HepG2 (cell line): Measurements from ENCODE around the gene CAPN11. TPM values are rescaled to one million over a fixed set of nuclear protein-coding genes. Genes with fewer than 3 reads are reported as not detected.

ENCODE experiments used
- ATAC-seq: fragments of 200-7000 bp; cut with Tn5 transposase; 3 replicates; pipeline ENCODE4 v1.9.1; 2020; ENCODE audit warnings: mild to moderate bottlenecking, moderate library complexity
- BruUV-seq: library from RNA; stranded (reverse); fragments of 400-500 nt; replicated peaks from 2 replicates; lab custom pipeline; 2021; lab: Mats Ljungman, UMichigan
- CTCF ChIA-PET: fragments of 300-600 bp; formaldehyde crosslinking; extraction: SDS; loops from one replicate; lab custom pipeline; 2021; ENCODE audit warnings: low total read pairs, inconsistent platforms, low intra/inter-chr PET ratio; lab: Yijun Ruan, JAX
- POLR2A ChIA-PET: fragments of 350-600 bp; sonication (Branson Sonifier 250); formaldehyde crosslinking; loops from one replicate; lab custom pipeline; 2020; ENCODE audit warnings: antibody characterized with exemption, inconsistent platforms; lab: Yijun Ruan, JAX
- DNase-seq: peaks from one replicate; pipeline ENCODE4 v3.0.0-alpha.2; 2015; ENCODE audit warnings: low spot score
- FAIRE-seq: peaks from 3 replicates; lab custom pipeline; 2011; peaks lifted over from hg19 to GRCh38; lab: Jason Lieb, UNC
- H2AFZ ChIP-seq: one replicate; pipeline ENCODE4 v1.6.1; 2011; ENCODE audit warnings: low read length, inconsistent platforms
- H3K27ac ChIP-seq: fragments of 300-600 bp; 3 replicates; pipeline ENCODE4 v1.8.0; 2011; ENCODE audit warnings: mixed run types, mild to moderate bottlenecking, mixed read lengths, low read length, inconsistent platforms; ENCODE audit not compliant: insufficient read depth; ENCODE audit errors: extremely low read length
- H3K27me3 ChIP-seq, 2 experiments: fragments of 200-600 bp in 1 of 2; 2 replicates in 1 of 2; 3 replicates in 1 of 2; pipeline versions ENCODE4 v1.6.0 to v1.8.0; 2011; ENCODE audit warnings: low read length in 2 of 2, mild to moderate bottlenecking in 2 of 2, moderate library complexity in 2 of 2, inconsistent platforms in 1 of 2; ENCODE audit not compliant: insufficient read depth in 2 of 2, control insufficient read depth in 1 of 2
- H3K36me3 ChIP-seq, 2 experiments: fragments of 200-600 bp in 1 of 2; replicated peaks in 1 of 2; 2 replicates in 1 of 2; 3 replicates in 1 of 2; pipeline versions ENCODE4 v1.5.1 to v1.8.0; 2011; ENCODE audit warnings: low read length in 2 of 2, inconsistent platforms in 1 of 2; ENCODE audit not compliant: insufficient read depth in 2 of 2, control insufficient read depth in 1 of 2
- H3K4me1 ChIP-seq: 2 replicates; pipeline ENCODE4 v1.5.1; 2012; ENCODE audit warnings: low read length, inconsistent platforms; ENCODE audit not compliant: insufficient read depth
- H3K4me2 ChIP-seq: 2 replicates; pipeline ENCODE4 v1.6.0; 2011; ENCODE audit warnings: low read depth, low read length, inconsistent platforms
- H3K4me3 ChIP-seq, 3 experiments: fragments of 200-600 bp in 1 of 3; sonication (generic), shearing (Covaris generic) in 1 of 3; replicated peaks in 1 of 3; 2 replicates each; pipeline ENCODE4 v1.5.1; 2011 to 2016; ENCODE audit warnings: low read length in 3 of 3, inconsistent platforms in 2 of 3, low read depth in 2 of 3, mild to moderate bottlenecking in 2 of 3, control low read depth in 1 of 3, mixed read lengths in 1 of 3; ENCODE audit not compliant: insufficient read depth in 1 of 3
- H3K79me2 ChIP-seq: one replicate; pipeline ENCODE4 v1.6.1; 2011; ENCODE audit warnings: low read length, inconsistent platforms; ENCODE audit not compliant: insufficient read depth
- H3K9ac ChIP-seq: 2 replicates; pipeline ENCODE4 v1.6.0; 2011; ENCODE audit warnings: mild to moderate bottlenecking, low read depth, low read length, inconsistent platforms; ENCODE audit not compliant: insufficient read depth
- H3K9me3 ChIP-seq: 2 replicates; pipeline ENCODE4 v1.5.1; 2012; ENCODE audit warnings: mild to moderate bottlenecking, low read length
- H4K20me1 ChIP-seq: 2 replicates; pipeline ENCODE4 v1.6.0; 2011; ENCODE audit warnings: inconsistent platforms, mild to moderate bottlenecking, low read length, moderate library complexity; ENCODE audit not compliant: insufficient read depth
- ATRX ChIP-seq: sonication (generic); formaldehyde crosslinking; IDR thresholded peaks from 2 replicates; pipeline ENCODE4 v1.4.0; 2020; ENCODE audit warnings: missing genetic modification reagents, borderline replicate concordance
- HMG20B ChIP-seq: conservative IDR thresholded peaks from 2 replicates; pipeline ENCODE4 v1.6.1; 2016; ENCODE audit warnings: missing genetic modification reagents, missing compliant biosample characterization
- JDP2 ChIP-seq: sonication (generic); formaldehyde crosslinking; IDR thresholded peaks from 2 replicates; pipeline ENCODE4 v1.8.1; 2022; ENCODE audit warnings: missing genetic modification reagents, borderline replicate concordance
- NFE2L1 ChIP-seq: sonication (generic); formaldehyde crosslinking; IDR thresholded peaks from 2 replicates; pipeline ENCODE4 v1.4.0; 2020; ENCODE audit warnings: missing genetic modification reagents, mild to moderate bottlenecking, borderline replicate concordance
- NR2F2 ChIP-seq: IDR thresholded peaks from 2 replicates; pipeline ENCODE4 v1.6.1; 2012; ENCODE audit warnings: low read depth, inconsistent platforms, borderline replicate concordance
- ONECUT2 ChIP-seq: sonication (generic); formaldehyde crosslinking; IDR thresholded peaks from 2 replicates; pipeline ENCODE4 v1.4.0; 2020; ENCODE audit warnings: missing genetic modification reagents
- RFXANK ChIP-seq: IDR thresholded peaks from 2 replicates; pipeline ENCODE4 v1.6.1; 2016
- SRSF4 ChIP-seq: fragments of 200-400 bp; formaldehyde crosslinking; IDR thresholded peaks from one replicate; pipeline ENCODE4 v1.6.1; 2018; ENCODE audit warnings: mild to moderate bottlenecking, low read depth, low read length, moderate library complexity; ENCODE audit not compliant: poor library complexity, severe bottlenecking
- TBP ChIP-seq: sonication (generic); formaldehyde crosslinking; IDR thresholded peaks from 2 replicates; pipeline ENCODE4 v1.5.0; 2020; ENCODE audit warnings: missing genetic modification reagents
- ZFY ChIP-seq: sonication (generic); formaldehyde crosslinking; IDR thresholded peaks from 2 replicates; pipeline ENCODE4 v1.4.0; 2020; ENCODE audit warnings: missing genetic modification reagents
- ZNF274 ChIP-seq: sonication (generic); formaldehyde crosslinking; IDR thresholded peaks from 2 replicates; pipeline ENCODE4 v1.5.1; 2020; ENCODE audit warnings: mild to moderate bottlenecking, missing genetic modification reagents
- ZNF589 ChIP-seq: sonication (generic); formaldehyde crosslinking; conservative IDR thresholded peaks from 2 replicates; pipeline ENCODE4 v1.8.0; 2022; ENCODE audit warnings: mild to moderate bottlenecking, moderate library complexity, missing genetic modification reagents
- WGBS: methylation state at CpG from one replicate; pipeline ENCODE4 v1.1.6; 2017; ENCODE audit warnings: low lambda C conversion rate; 5-methylcytosine and 5-hydroxymethylcytosine counted together
- in situ Hi-C: cut with HindIII; loops from 2 replicates; pipeline ENCODE4 v1.10.0; 2017; ENCODE audit warnings: low pct_unique_long_range_greater_than_20kb; ENCODE audit not compliant: extremely low pct_ligation_motif_present
- intact Hi-C: fragments of 100-400 bp; cut with micrococcal nuclease; formaldehyde crosslinking; loops from one replicate; pipeline ENCODE4 v1.10.0; 2022; ENCODE audit not compliant: unreplicated experiment
- polyA plus RNA-seq, 8 experiments: library from polyadenylated mRNA; depleted of rRNA in 3 of 8; stranded (reverse) in 7 of 8; unstranded in 1 of 8; fragments of >200 nt; fragmentation: Illumina TruSeq in 4 of 8; extraction: Trizol in 4 of 8; gene quantifications; 2 replicates each; pipeline versions ENCODE4 v1.2.1 to v1.2.3, GENCODE V29; 2011 to 2016; ENCODE audit warnings: low read depth in 4 of 8, missing spikeins in 1 of 8, mixed read lengths in 1 of 8; ENCODE audit not compliant: insufficient read depth in 1 of 8
- total RNA-seq, 5 experiments: library from RNA; depleted of rRNA; stranded (reverse); fragments of >200 nt; fragmentation: Illumina TruSeq; extraction: Trizol; gene quantifications; 2 replicates each; pipeline ENCODE4 v1.2.3, GENCODE V29; 2016; ENCODE audit warnings: low read depth in 1 of 5
- TF ChIP-seq, protein P1 (sequence below): sonication (generic); formaldehyde crosslinking; IDR thresholded peaks from 2 replicates; pipeline ENCODE4 v1.5.1; 2020; ENCODE audit warnings: mild to moderate bottlenecking, missing genetic modification reagents, borderline replicate concordance
- TF ChIP-seq, protein P2 (sequence below): sonication (generic); formaldehyde crosslinking; IDR thresholded peaks from 2 replicates; pipeline ENCODE4 v1.8.1; 2023; ENCODE audit warnings: mild to moderate bottlenecking, inconsistent platforms, moderate library complexity, missing genetic modification reagents, borderline replicate concordance

CAPN11 gene
- total and polyA plus RNA-seq, 2 of the 13 experiments (the other 11 are each of a cell fraction or from before 2014, with no cell fraction given): 0.07 to 0.11 TPM

DNA sequence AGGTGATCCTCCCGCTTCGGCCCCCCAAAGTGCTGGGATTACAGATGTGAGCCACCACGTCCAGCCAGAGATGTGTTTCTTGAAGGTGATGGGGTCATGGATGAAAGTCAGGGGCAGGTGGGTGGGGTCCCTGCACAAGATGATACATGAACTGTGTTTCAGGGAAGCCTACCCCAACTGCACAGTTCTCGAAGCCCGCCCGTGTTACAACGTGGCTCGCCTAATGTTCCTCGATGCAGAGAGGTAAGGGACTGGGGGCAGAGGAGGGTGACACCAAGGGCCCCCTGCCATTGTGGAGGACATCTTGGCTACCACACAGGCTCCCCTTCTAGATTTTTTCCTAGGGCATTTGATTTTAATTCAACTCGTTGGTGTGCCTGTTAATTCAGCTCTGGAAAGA lies 11.9 kb upstream of the CAPN11 start:
- DNase-seq (no peak), FAIRE-seq (no peak), ATAC-seq (no peak)
- no peak for TF ChIP-seq ATRX
- no peak for TF ChIP-seq RFXANK
- no peak for TF ChIP-seq ONECUT2 (CRISPR knock-in tag)
- TF ChIP-seq, protein P1, sequence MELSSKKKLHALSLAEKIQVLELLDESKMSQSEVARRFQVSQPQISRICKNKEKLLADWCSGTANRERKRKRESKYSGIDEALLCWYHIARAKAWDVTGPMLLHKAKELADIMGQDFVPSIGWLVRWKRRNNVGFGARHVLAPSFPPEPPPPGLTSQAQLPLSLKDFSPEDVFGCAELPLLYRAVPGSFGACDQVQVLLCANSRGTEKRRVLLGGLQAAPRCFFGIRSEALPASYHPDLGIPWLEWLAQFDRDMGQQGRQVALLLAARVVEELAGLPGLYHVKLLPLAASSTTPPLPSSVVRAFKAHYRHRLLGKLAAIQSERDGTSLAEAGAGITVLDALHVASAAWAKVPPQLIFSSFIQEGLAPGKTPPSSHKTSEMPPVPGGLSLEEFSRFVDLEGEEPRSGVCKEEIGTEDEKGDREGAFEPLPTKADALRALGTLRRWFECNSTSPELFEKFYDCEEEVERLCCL (CRISPR knock-in tag): no peak
- no peak for TF ChIP-seq TBP (CRISPR knock-in tag)
- TF ChIP-seq SRSF4: no peak
- TF ChIP-seq, protein P2, sequence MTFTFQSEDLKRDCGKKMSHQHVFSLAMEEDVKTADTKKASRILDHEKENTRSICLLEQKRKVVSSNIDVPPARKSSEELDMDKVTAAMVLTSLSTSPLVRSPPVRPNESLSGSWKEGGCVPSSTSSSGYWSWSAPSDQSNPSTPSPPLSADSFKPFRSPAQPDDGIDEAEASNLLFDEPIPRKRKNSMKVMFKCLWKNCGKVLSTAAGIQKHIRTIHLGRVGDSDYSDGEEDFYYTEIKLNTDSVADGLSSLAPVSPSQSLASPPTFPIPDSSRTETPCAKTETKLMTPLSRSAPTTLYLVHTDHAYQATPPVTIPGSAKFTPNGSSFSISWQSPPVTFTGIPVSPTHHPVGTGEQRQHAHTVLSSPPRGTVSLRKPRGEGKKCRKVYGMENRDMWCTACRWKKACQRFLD (CRISPR knock-in tag): no peak
- no peak for TF ChIP-seq NR2F2
- no peak for TF ChIP-seq HMG20B (CRISPR knock-in tag)
- no peak for TF ChIP-seq ZNF274 (CRISPR knock-in tag)
- TF ChIP-seq ZNF589 (CRISPR knock-in tag): no peak
- no peak for TF ChIP-seq JDP2 (CRISPR knock-in tag)
- no peak for TF ChIP-seq NFE2L1 (CRISPR knock-in tag)
- no peak for TF ChIP-seq ZFY (CRISPR knock-in tag)
- H3K4me2 ChIP-seq: no peak overlapping the region
- no peak overlapping the region for H3K4me3 ChIP-seq
- in situ Hi-C loops (no loop called here), intact Hi-C loops (no loop called here)
- no peak overlapping the region for H3K27ac ChIP-seq
- no peaks in the 10 kb centered on the region for H3K27me3 ChIP-seq
- H2AFZ ChIP-seq: no peak overlapping the region
- no TSS peak for BruUV-seq
- H3K9ac ChIP-seq: no peak overlapping the region
- H3K9me3 ChIP-seq: no peaks in the 10 kb centered on the region
- CTCF ChIA-PET: no interaction called here
- peaks cover 31% of the 10 kb centered on the region for H3K4me1 ChIP-seq
- H4K20me1 ChIP-seq: no peaks in the 10 kb centered on the region
- POLR2A ChIA-PET: no interaction called here
- peaks cover 31 to 56% of the 10 kb centered on the region in 2 experiments for H3K36me3 ChIP-seq
- no peaks in the 10 kb centered on the region for H3K79me2 ChIP-seq
- WGBS: 92% methylated on average over 10 of the region's 10 CpGs
